A549 (cell line): ENCODE measurements around the gene FKBP1A. TPM values are rescaled to one million over a fixed set of nuclear protein-coding genes. Genes with fewer than 3 reads are reported as not detected.

Experiments used
- ATAC-seq, 2 experiments: fragments of 200-7000 bp in 1 of 2; fragments of >200 bp in 1 of 2; cut with Nextera tagmentation in 1 of 2; cut with Tn5 transposase in 1 of 2; 3 replicates each; pipeline versions ENCODE4 v1.8.0 to v1.9.1; 2018 to 2020; ENCODE audit warnings: mild to moderate bottlenecking in 1 of 2, moderate library complexity in 1 of 2
- CTCF ChIA-PET: fragments of 300-600 bp; sonication (Branson Sonifier 250); formaldehyde crosslinking; extraction: SDS; loops from one replicate; lab custom pipeline; 2021; ENCODE audit warnings: antibody characterized with exemption, inconsistent platforms; lab: Yijun Ruan, JAX
- POLR2A ChIA-PET: fragments of 350-600 bp; formaldehyde crosslinking; extraction: SDS; loops from one replicate; lab custom pipeline; 2021; ENCODE audit warnings: antibody characterized with exemption, inconsistent platforms; lab: Yijun Ruan, JAX
- DNase-seq, 2 experiments: peaks; one replicate each; pipeline versions ENCODE4 v3.0.0 to v3.0.0-alpha.2; 2011 to 2016; ENCODE audit warnings: low read depth in 1 of 2, low spot score in 1 of 2
- FAIRE-seq: peaks from 2 replicates; lab custom pipeline; 2011; peaks lifted over from hg19 to GRCh38; lab: Jason Lieb, UNC
- H3K27ac ChIP-seq, 2 experiments: fragments of >200 bp; sonication (Bioruptor Twin); formaldehyde crosslinking; 3 replicates each; pipeline ENCODE4 v1.5.1; 2016 to 2017
- H3K4me1 ChIP-seq: fragments of >200 bp; sonication (Bioruptor Twin); formaldehyde crosslinking; 3 replicates; pipeline ENCODE4 v1.6.1; 2016
- H3K4me2 ChIP-seq: fragments of >200 bp; sonication (Bioruptor Twin); formaldehyde crosslinking; 3 replicates; pipeline ENCODE4 v1.6.1; 2016
- H3K4me3 ChIP-seq: fragments of >200 bp; sonication (Bioruptor Twin); formaldehyde crosslinking; 3 replicates; pipeline ENCODE4 v1.5.1; 2016
- H3K9me3 ChIP-seq: fragments of >200 bp; sonication (Bioruptor Twin); formaldehyde crosslinking; 3 replicates; pipeline ENCODE4 v1.6.1; 2016
- CHD4 ChIP-seq: fragments of 200-600 bp; sonication (generic); IDR thresholded peaks from 2 replicates; pipeline ENCODE4 v1.6.1; 2016; ENCODE audit warnings: antibody characterized with exemption, mild to moderate bottlenecking, borderline replicate concordance
- EHMT2 ChIP-seq: fragments of 200-600 bp; sonication (generic); IDR thresholded peaks from 2 replicates; pipeline ENCODE4 v1.6.1; 2016; ENCODE audit warnings: antibody characterized with exemption, low read depth, mild to moderate bottlenecking, moderate library complexity
- ELK1 ChIP-seq: fragments of 150-350 bp; IDR thresholded peaks from 2 replicates; pipeline ENCODE4 v1.6.1; 2014; ENCODE audit warnings: low read depth, mild to moderate bottlenecking, low read length
- FOXS1 ChIP-seq: fragments of 250-450 bp; sonication (Bioruptor Pico); IDR thresholded peaks from 2 replicates; pipeline ENCODE4 v1.5.0; 2020; ENCODE audit warnings: mild to moderate bottlenecking, moderate library complexity
- HOXA7 ChIP-seq: fragments of 250-450 bp; sonication (Bioruptor Pico); IDR thresholded peaks from 2 replicates; pipeline ENCODE4 v1.5.0; 2020; ENCODE audit warnings: mild to moderate bottlenecking, moderate library complexity
- JUN ChIP-seq, 2 experiments: fragments of >200 bp; sonication (Bioruptor Twin); formaldehyde crosslinking; IDR thresholded peaks; 2 replicates in 1 of 2; 3 replicates in 1 of 2; pipeline ENCODE4 v1.6.1; 2016 to 2017
- KDM1A ChIP-seq: fragments of 200-600 bp; sonication (generic); IDR thresholded peaks from 2 replicates; pipeline ENCODE4 v1.6.1; 2016; ENCODE audit warnings: low read depth, mild to moderate bottlenecking
- MAX ChIP-seq: IDR thresholded peaks from 2 replicates; pipeline ENCODE4 v1.6.1; 2012
- MYC ChIP-seq: IDR thresholded peaks from 2 replicates; pipeline ENCODE4 v1.6.1; 2012; ENCODE audit warnings: mild to moderate bottlenecking, inconsistent platforms, low read length, improper control_type of control experiment, borderline replicate concordance
- NR3C1 ChIP-seq: fragments of >200 bp; sonication (Bioruptor Twin); formaldehyde crosslinking; IDR thresholded peaks from 3 replicates; pipeline ENCODE4 v1.6.1; 2017
- POLR2AphosphoS2 ChIP-seq: conservative IDR thresholded peaks from 2 replicates; pipeline ENCODE4 v1.6.1; 2012; ENCODE audit warnings: low read length, improper control_type of control experiment, inconsistent platforms
- RAD21 ChIP-seq, 2 experiments: fragments of >200 bp in 1 of 2; sonication (Bioruptor Twin) in 1 of 2; formaldehyde crosslinking in 1 of 2; IDR thresholded peaks in 1 of 2; conservative IDR thresholded peaks in 1 of 2; 2 replicates in 1 of 2; 3 replicates in 1 of 2; pipeline ENCODE4 v1.6.1; 2012 to 2018; ENCODE audit warnings: inconsistent platforms in 1 of 2
- RCOR1 ChIP-seq: fragments of 150-350 bp; IDR thresholded peaks from 2 replicates; pipeline ENCODE4 v1.6.1; 2014; ENCODE audit warnings: antibody characterized with exemption, low read length, low read depth
- REST ChIP-seq: fragments of 200-600 bp; sonication (generic); IDR thresholded peaks from 2 replicates; pipeline ENCODE4 v1.6.1; 2016; ENCODE audit warnings: antibody characterized with exemption, mild to moderate bottlenecking, moderate library complexity
- RFX5 ChIP-seq: fragments of 450-650 bp; IDR thresholded peaks from 2 replicates; pipeline ENCODE4 v1.7.1; 2014; ENCODE audit warnings: antibody characterized with exemption, mild to moderate bottlenecking, moderate library complexity
- ZC3H11A ChIP-seq: fragments of 450-650 bp; IDR thresholded peaks from 2 replicates; pipeline ENCODE4 v1.6.1; 2014; ENCODE audit warnings: antibody characterized with exemption, mild to moderate bottlenecking
- ZFP36 ChIP-seq: fragments of 450-650 bp; IDR thresholded peaks from 2 replicates; pipeline ENCODE4 v1.6.1; 2014; ENCODE audit warnings: borderline replicate concordance; ENCODE audit not compliant: partially characterized antibody
- ZNF302 ChIP-seq: fragments of 250-450 bp; sonication (Bioruptor Pico); IDR thresholded peaks from 2 replicates; pipeline ENCODE4 v1.9.0; 2021; ENCODE audit warnings: inconsistent platforms, mild to moderate bottlenecking, moderate library complexity
- WGBS: methylation state at CpG from one replicate; pipeline ENCODE4 v1.1.6; 2017; ENCODE audit errors: missing lambda C conversion rate; 5-methylcytosine and 5-hydroxymethylcytosine counted together
- polyA plus RNA-seq, 4 experiments: library from polyadenylated mRNA; depleted of rRNA in 3 of 4; stranded (reverse); fragments of >200 nt; fragmentation: RNase III in 1 of 4; extraction: RNeasy Plus Mini Kit Qiagen cat#74134 plus additional on column Dnase treatment in 1 of 4; gene quantifications; 2 replicates in 3 of 4; 3 replicates in 1 of 4; pipeline ENCODE4 v1.2.3, GENCODE V29; 2011 to 2017
- TF ChIP-seq, protein P1 (sequence below): fragments of >200 bp; sonication (Bioruptor Twin); formaldehyde crosslinking; IDR thresholded peaks from 2 replicates; pipeline ENCODE4 v1.6.1; 2016

Gene FKBP1A
- polyA plus RNA-seq, 2 of the 4 experiments (the other 2 are of a cell fraction) = 385 to 535 TPM

DNA sequence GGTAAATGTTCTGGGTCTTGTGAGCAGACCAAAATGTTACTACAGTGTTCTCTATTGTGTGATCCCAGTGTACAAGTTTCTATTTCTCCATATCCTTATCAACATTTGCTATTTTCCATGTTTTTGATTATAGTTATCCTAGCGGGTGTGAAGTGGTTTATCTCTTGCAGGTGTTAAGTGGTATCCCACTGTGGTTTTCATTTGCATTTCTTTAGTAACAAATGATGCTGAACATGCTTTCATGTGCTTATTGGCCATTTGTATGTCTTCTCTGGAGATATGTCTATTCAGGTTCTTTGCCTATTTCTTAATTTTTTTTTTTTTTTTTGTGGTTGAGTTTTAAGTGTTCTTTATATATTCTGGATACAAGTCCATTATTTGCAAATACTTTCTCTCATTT, 38.3 kb upstream of the FKBP1A start:
- FAIRE-seq = no peak
- 98% methylated on average over 1 of the region's 1 CpG for WGBS
- CTCF ChIA-PET = interaction anchor here (0.6 kb wide), 1 partner anchor 382 kb away, joined by 3 read pairs; no protein-coding TSS in a partner anchor

GRCh38 chr20:1430004-1430451, 37.2 kb upstream of the FKBP1A start:
- Histone ChIP-seq H3K4me3 (no peak overlapping the region), H3K4me2 (no peak overlapping the region), H3K4me1 (no peaks in the 10 kb centered on the region), H3K9me3 (no peaks in the 10 kb centered on the region), H3K27ac (no peak overlapping the region)
- TF ChIP-seq EHMT2 = no peak
- no peak for TF ChIP-seq HOXA7 (CRISPR knock-in tag)
- no peak for TF ChIP-seq JUN (IDR thresholded peaks at IDR 0.05)
- TF ChIP-seq ZNF302 (CRISPR knock-in tag) = no peak
- POLR2A ChIA-PET = no interaction called here
- CTCF ChIA-PET = interaction anchor here (1.2 to 2.4 kb wide), 3 partner anchors 10 to 74 kb away, joined by 4 to 7 read pairs (median 5); no protein-coding TSS in a partner anchor
- FAIRE-seq = no peak
- WGBS = 56% methylated on average over 1 of the region's 1 CpG
- ATAC-seq = no peak; a peak in 1 of 6 replicates
- DNase-seq = no peak

More for the DNA sequence above, 38.3 kb upstream of the FKBP1A start:
- H3K4me2 ChIP-seq = no peak overlapping the region
- H3K27ac ChIP-seq = no peak overlapping the region
- H3K4me1 ChIP-seq = no peaks in the 10 kb centered on the region
- H3K9me3 ChIP-seq = no peaks in the 10 kb centered on the region
- POLR2A ChIA-PET = no interaction called here
- no peak overlapping the region for H3K4me3 ChIP-seq
- TF ChIP-seq EHMT2 (no peak), FOXS1 (CRISPR knock-in tag) (no peak), RCOR1 (no peak), ZC3H11A (no peak), KDM1A (no peak), ZFP36 (no peak)
- TF ChIP-seq, all 56 proteins: peak for 0
- ATAC-seq (no peak), DNase-seq (no peak)

GRCh38 chr20:1429143-1429728, 36.4 kb upstream of the FKBP1A start:
- FAIRE-seq (no peak), ATAC-seq (no peak), DNase-seq (no peak)
- CTCF ChIA-PET = interaction anchor here (1.2 to 9.9 kb wide), 4 partner anchors 8 to 74 kb away, joined by 4 to 72 read pairs (median 6); no protein-coding TSS in a partner anchor
- TF ChIP-seq CHD4 = no peak
- TF ChIP-seq REST = no peak
- no peak for TF ChIP-seq ELK1
- TF ChIP-seq POLR2AphosphoS2 = no peak
- no peak for TF ChIP-seq JUN (IDR thresholded peaks at IDR 0.05)
- TF ChIP-seq RAD21 (conservative IDR thresholded peaks at IDR 0.05 in 1 of 2, IDR thresholded peaks at IDR 0.05 in 1 of 2) = no peak
- TF ChIP-seq, protein P1, sequence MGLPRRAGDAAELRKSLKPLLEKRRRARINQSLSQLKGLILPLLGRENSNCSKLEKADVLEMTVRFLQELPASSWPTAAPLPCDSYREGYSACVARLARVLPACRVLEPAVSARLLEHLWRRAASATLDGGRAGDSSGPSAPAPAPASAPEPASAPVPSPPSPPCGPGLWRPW = no peak
- TF ChIP-seq RFX5 = no peak
- no peak for TF ChIP-seq MAX
- TF ChIP-seq NR3C1 = no peak
- no peak for TF ChIP-seq MYC
- H3K27ac ChIP-seq = no peak overlapping the region
- H3K4me2 ChIP-seq = no peak overlapping the region
- no peaks in the 10 kb centered on the region for H3K9me3 ChIP-seq
- POLR2A ChIA-PET = no interaction called here
- 83% methylated on average over 4 of the region's 4 CpGs for WGBS
- H3K4me1 ChIP-seq = no peaks in the 10 kb centered on the region
- no peak overlapping the region for H3K4me3 ChIP-seq
